K562 (cell line): ENCODE data around the gene LIMD2. TPM values are rescaled to one million over a fixed set of nuclear protein-coding genes. Genes with fewer than 3 reads are reported as not detected.

ENCODE experiments used
- ATAC-seq: fragments of 200-7000 bp; cut with Tn5 transposase; 3 replicates; pipeline ENCODE4 v1.9.1; 2020; ENCODE audit warnings: moderate library complexity
- BruUV-seq: library from RNA; stranded (reverse); fragments of 400-500 nt; replicated peaks from 2 replicates; lab custom pipeline; 2021; lab: Mats Ljungman, UMichigan
- CTCF ChIA-PET: fragments of 300-600 bp; formaldehyde crosslinking; extraction: SDS; loops from one replicate; lab custom pipeline; 2021; ENCODE audit warnings: low intra/inter-chr PET ratio; lab: Yijun Ruan, JAX
- POLR2A ChIA-PET: fragments of 300-600, 350-650 bp; sonication (Branson Sonifier 250); formaldehyde crosslinking; extraction: SDS; loops from one replicate; lab custom pipeline; 2021; ENCODE audit warnings: antibody characterized with exemption, inconsistent platforms; lab: Yijun Ruan, JAX
- DNase-seq, 4 experiments: peaks; one replicate each; pipeline versions ENCODE4 v3.0.0 to v3.0.0-alpha.2; 2011 to 2018; ENCODE audit warnings: low spot score in 3 of 4, mixed read lengths in 3 of 4; ENCODE audit errors: extremely low read depth in 1 of 4
- FAIRE-seq: peaks from 2 replicates; lab custom pipeline; 2011; peaks lifted over from hg19 to GRCh38; lab: Jason Lieb, UNC
- H2AFZ ChIP-seq: 2 replicates; pipeline ENCODE4 v1.6.0; 2011; ENCODE audit warnings: low read depth, low read length, control low read depth, inconsistent platforms
- H3K27ac ChIP-seq: fragments of 200-600 bp; 3 replicates; pipeline ENCODE4 v1.8.0; 2011; ENCODE audit warnings: low read depth, mild to moderate bottlenecking, control low read depth, inconsistent platforms, low read length, moderate library complexity, mixed read lengths; ENCODE audit errors: extremely low read depth
- H3K27me3 ChIP-seq, 2 experiments: fragments of 300-600 bp in 1 of 2; 2 replicates in 1 of 2; 3 replicates in 1 of 2; pipeline versions ENCODE4 v1.6.0 to v1.8.0; 2011; ENCODE audit warnings: inconsistent platforms in 2 of 2, low read length in 2 of 2, mild to moderate bottlenecking in 1 of 2, mixed read lengths in 1 of 2, moderate library complexity in 1 of 2; ENCODE audit not compliant: control insufficient read depth in 2 of 2, insufficient read depth in 2 of 2
- H3K36me3 ChIP-seq: fragments of 300-600 bp; 3 replicates; pipeline ENCODE4 v1.8.0; 2011; ENCODE audit warnings: mild to moderate bottlenecking, low read length, inconsistent platforms; ENCODE audit not compliant: control insufficient read depth, insufficient read depth
- H3K4me1 ChIP-seq, 2 experiments: fragments of 200-600 bp in 1 of 2; replicated peaks in 1 of 2; 2 replicates in 1 of 2; 3 replicates in 1 of 2; pipeline versions ENCODE4 v1.5.1 to v1.8.0; 2011; ENCODE audit warnings: inconsistent platforms in 2 of 2, low read length in 2 of 2, mild to moderate bottlenecking in 1 of 2, mixed read lengths in 1 of 2, moderate library complexity in 1 of 2; ENCODE audit not compliant: control insufficient read depth in 2 of 2, insufficient read depth in 2 of 2
- H3K4me2 ChIP-seq: 2 replicates; pipeline ENCODE4 v1.6.1; 2011; ENCODE audit warnings: low read length, control low read depth, inconsistent platforms, mixed read lengths; ENCODE audit not compliant: insufficient read depth
- H3K4me3 ChIP-seq: fragments of 200-600 bp; sonication (generic), shearing (Covaris generic); 2 replicates; pipeline ENCODE4 v1.5.1; 2016; ENCODE audit warnings: control low read depth, inconsistent platforms
- H3K79me2 ChIP-seq: fragments of 200-600 bp; 3 replicates; pipeline ENCODE4 v1.8.0; 2011; ENCODE audit warnings: low read length, inconsistent platforms; ENCODE audit not compliant: control insufficient read depth, insufficient read depth
- H3K9ac ChIP-seq, 2 experiments: 2 replicates each; pipeline versions ENCODE4 v1.6.0 to v1.6.1; 2011; ENCODE audit warnings: low read depth in 2 of 2, low read length in 2 of 2, control low read depth in 1 of 2, inconsistent platforms in 1 of 2, mild to moderate bottlenecking in 1 of 2, mixed read lengths in 1 of 2; ENCODE audit not compliant: insufficient read depth in 1 of 2
- H3K9me1 ChIP-seq: one replicate; pipeline ENCODE4 v1.6.0; 2011; ENCODE audit warnings: inconsistent platforms, mild to moderate bottlenecking, low read length, moderate library complexity; ENCODE audit not compliant: control insufficient read depth, insufficient read depth
- H3K9me3 ChIP-seq: replicated peaks from 2 replicates; pipeline ENCODE4 v1.5.1; 2011; ENCODE audit warnings: low read depth, low read length, inconsistent platforms; ENCODE audit not compliant: control insufficient read depth, insufficient read depth
- H4K20me1 ChIP-seq: replicated peaks from 2 replicates; pipeline ENCODE4 v1.6.1; 2011; ENCODE audit warnings: low read length, inconsistent platforms, mixed read lengths; ENCODE audit not compliant: control insufficient read depth, insufficient read depth
- ATF3 ChIP-seq, 2 experiments: fragments of 450-650 bp in 1 of 2; sonication (generic) in 1 of 2; formaldehyde crosslinking in 1 of 2; IDR thresholded peaks in 1 of 2; conservative IDR thresholded peaks in 1 of 2; 2 replicates each; pipeline versions ENCODE4 v1.6.1 to v1.8.1; 2016 to 2023; ENCODE audit warnings: mild to moderate bottlenecking in 2 of 2, moderate library complexity in 2 of 2, inconsistent platforms in 1 of 2, missing genetic modification reagents in 1 of 2
- CCNT2 ChIP-seq: IDR thresholded peaks from 2 replicates; pipeline ENCODE4 v1.6.1; 2011; ENCODE audit warnings: borderline replicate concordance, low read depth, mild to moderate bottlenecking, moderate library complexity, mixed read lengths, low read length; ENCODE audit not compliant: insufficient read length; ENCODE audit errors: extremely low read depth
- CEBPB ChIP-seq: fragments of 450-650 bp; IDR thresholded peaks from 2 replicates; pipeline ENCODE4 v1.6.1; 2016; ENCODE audit warnings: missing genetic modification characterization, missing compliant biosample characterization
- CEBPG ChIP-seq, 3 experiments: fragments of 200-800 bp in 1 of 3; sonication (Bioruptor generic) in 1 of 3; sonication (generic) in 1 of 3; formaldehyde crosslinking in 1 of 3; IDR thresholded peaks in 2 of 3; conservative IDR thresholded peaks in 1 of 3; 2 replicates each; pipeline versions ENCODE4 v1.6.1 to v1.8.0; 2016 to 2022; ENCODE audit warnings: missing compliant biosample characterization in 2 of 3, missing genetic modification characterization in 2 of 3, mild to moderate bottlenecking in 1 of 3, missing genetic modification reagents in 1 of 3
- EP300 ChIP-seq: IDR thresholded peaks from 2 replicates; pipeline ENCODE4 v1.6.1; 2012; ENCODE audit warnings: low read length, improper control_type of control experiment
- HLTF ChIP-seq: fragments of 450-650 bp; IDR thresholded peaks from 2 replicates; pipeline ENCODE4 v1.6.1; 2016
- HMG20A ChIP-seq: fragments of 450-650 bp; formaldehyde crosslinking; conservative IDR thresholded peaks from 2 replicates; pipeline ENCODE4 v1.4.0; 2020; ENCODE audit warnings: mild to moderate bottlenecking, mixed read lengths
- MCM2 ChIP-seq: fragments of 450-650 bp; IDR thresholded peaks from 2 replicates; pipeline ENCODE4 v1.6.1; 2017; ENCODE audit warnings: low read depth, mild to moderate bottlenecking
- MYNN ChIP-seq, 2 experiments: sonication (generic); formaldehyde crosslinking in 1 of 2; IDR thresholded peaks; 2 replicates each; pipeline versions ENCODE4 v1.5.0 to v1.6.1; 2016 to 2020; ENCODE audit warnings: antibody characterized with exemption in 1 of 2, missing genetic modification reagents in 1 of 2
- NR2C2 ChIP-seq, 2 experiments: fragments of 200-800 bp in 1 of 2; sonication (Bioruptor generic) in 1 of 2; sonication (generic) in 1 of 2; formaldehyde crosslinking in 1 of 2; IDR thresholded peaks; 2 replicates each; pipeline versions ENCODE4 v1.6.1 to v1.8.0; 2016 to 2022; ENCODE audit warnings: mild to moderate bottlenecking in 1 of 2, missing compliant biosample characterization in 1 of 2, missing genetic modification characterization in 1 of 2, missing genetic modification reagents in 1 of 2
- POLR2A ChIP-seq: fragments of 450-650 bp; conservative IDR thresholded peaks from 2 replicates; pipeline ENCODE4 v1.6.1; 2016
- RAD21 ChIP-seq, 2 experiments: fragments of 250-450 bp in 1 of 2; fragments of 450-650 bp in 1 of 2; sonication (Bioruptor Pico) in 1 of 2; formaldehyde crosslinking in 1 of 2; IDR thresholded peaks in 1 of 2; conservative IDR thresholded peaks in 1 of 2; 2 replicates each; pipeline versions ENCODE4 v1.4.0 to v1.8.0; 2020 to 2022; ENCODE audit warnings: mild to moderate bottlenecking in 2 of 2, moderate library complexity in 1 of 2
- SMAD1 ChIP-seq: fragments of 150-350 bp; IDR thresholded peaks from 2 replicates; pipeline ENCODE4 v1.6.1; 2014; ENCODE audit warnings: low read length, low read depth; ENCODE audit not compliant: partially characterized antibody
- TEAD2 ChIP-seq: fragments of 450-650 bp; IDR thresholded peaks from 2 replicates; pipeline ENCODE4 v1.6.1; 2016; ENCODE audit warnings: missing genetic modification characterization, control low read depth, missing compliant biosample characterization
- TSC22D4 ChIP-seq: fragments of 450-650 bp; IDR thresholded peaks from 2 replicates; pipeline ENCODE4 v1.6.1; 2016; ENCODE audit warnings: missing genetic modification characterization, missing biosample characterization, control low read depth
- U2AF1 ChIP-seq: fragments of 200-400 bp; formaldehyde crosslinking; optimal IDR thresholded peaks from 2 replicates; pipeline ENCODE3; 2017; ENCODE audit warnings: mild to moderate bottlenecking, low read depth, low read length, moderate library complexity
- ZNF133 ChIP-seq: fragments of 250-450 bp; sonication (Bioruptor Pico); IDR thresholded peaks from 2 replicates; pipeline ENCODE4 v1.4.0; 2020; ENCODE audit warnings: mild to moderate bottlenecking
- ZNF354B ChIP-seq: fragments of 250-450 bp; sonication (Bioruptor Pico); IDR thresholded peaks from 2 replicates; pipeline ENCODE4 v1.4.0; 2020
- ZNF431 ChIP-seq: sonication (generic); formaldehyde crosslinking; IDR thresholded peaks from 2 replicates; pipeline ENCODE4 v1.8.0; 2022; ENCODE audit warnings: mild to moderate bottlenecking, missing genetic modification reagents
- WGBS: fragments of 100-300 bp; shearing (Covaris generic); methylation state at CpG from one replicate; pipeline ENCODE4 v1.1.6; 2016; ENCODE audit warnings: low coverage, mixed read lengths; ENCODE audit not compliant: insufficient coverage; ENCODE audit errors: missing lambda C conversion rate; 5-methylcytosine and 5-hydroxymethylcytosine counted together
- in situ Hi-C: fragments of 300-500 bp; cut with MboI; formaldehyde crosslinking; loops from 4 replicates; pipeline ENCODE4 v1.15.0; 2018; ENCODE audit warnings: inconsistent platforms, mixed read lengths
- intact Hi-C: fragments of 100-400 bp; cut with micrococcal nuclease; formaldehyde crosslinking; loops from 2 replicates; pipeline ENCODE4 v1.14.2; 2022
- polyA plus RNA-seq, 8 experiments: library from polyadenylated mRNA; depleted of rRNA in 4 of 8; stranded (reverse) in 5 of 8; unstranded in 3 of 8; fragments of >200 nt; fragmentation: Nextera tagmentation in 2 of 8; fragmentation: Illumina TruSeq in 1 of 8; extraction: Ambion mirVana in 2 of 8; extraction: Trizol in 1 of 8; gene quantifications; 2 replicates each; pipeline versions ENCODE4 v1.2.1 to v1.2.3, GENCODE V29; 2011 to 2014; ENCODE audit warnings: inconsistent platforms in 1 of 8, missing spikeins in 1 of 8
- total RNA-seq, 7 experiments: library from RNA; depleted of rRNA in 6 of 7; stranded (reverse); fragments of >200 nt in 6 of 7; fragmentation: Illumina TruSeq in 2 of 7; extraction: Trizol in 2 of 7; gene quantifications; 2 replicates each; pipeline versions ENCODE4 v1.2.1 to v1.2.3, GENCODE V29; 2011 to 2021; ENCODE audit warnings: low replicate concordance in 1 of 7
- TF ChIP-seq, protein P1 (sequence below), 2 experiments: fragments of 450-650 bp in 1 of 2; sonication (generic) in 1 of 2; formaldehyde crosslinking; conservative IDR thresholded peaks; 2 replicates each; pipeline versions ENCODE4 v1.4.0 to v1.8.1; 2020 to 2022; ENCODE audit warnings: mild to moderate bottlenecking in 1 of 2, missing genetic modification reagents in 1 of 2

Gene LIMD2
- total and polyA plus RNA-seq, 9 of the 15 experiments (the other 6 are each of a cell fraction or from before 2014, with no cell fraction given): 0.07 to 11.2 (median 2.8) TPM

- POLR2A ChIA-PET: interaction anchor here (1.0 to 2.0 kb wide), 3 partner anchors 9 to 77 kb away, joined by 3 to 7 read pairs (median 3); partner anchors contain the start of genes CCDC47 and DDX42
- FAIRE-seq (peak; percentile 72), ATAC-seq (peak; percentile 79), DNase-seq (peak; percentile 48 to 65 (median 56))
- H3K9me3 ChIP-seq: no peaks in the 10 kb centered on the region
- no peaks in the 10 kb centered on the region for H3K27me3 ChIP-seq
- peaks cover 3% of the 10 kb centered on the region for H3K9me1 ChIP-seq
- no peak overlapping the region for H3K27ac ChIP-seq
- no TSS peak for BruUV-seq
- peaks cover 10% of the 10 kb centered on the region; the same call in 1 of the 3 replicates for H3K36me3 ChIP-seq
- no peak overlapping the region for H3K4me2 ChIP-seq
- H3K4me1 ChIP-seq: peaks cover 0 to 47% of the 10 kb centered on the region in 2 experiments; a peak in 2 of 5 replicates
- WGBS: 64% methylated on average over 8 of the region's 9 CpGs
- intact Hi-C loops: loop anchor here (5.0 to 10.0 kb wide), 3 partner anchors 74 to 269 kb away; partner anchors contain the start of gene MAP3K3
- CTCF ChIA-PET: interaction anchor here (0.8 to 1.7 kb wide), 2 partner anchors 138 to 271 kb away, joined by 3 to 5 read pairs; no protein-coding TSS in a partner anchor
- H4K20me1 ChIP-seq: peaks cover 7% of the 10 kb centered on the region
- in situ Hi-C loops: no loop called here
- no peak overlapping the region for H3K4me3 ChIP-seq
- no peak overlapping the region for H2AFZ ChIP-seq
- H3K9ac ChIP-seq: no peak overlapping the region
- H3K79me2 ChIP-seq: no peaks in the 10 kb centered on the region
- peak in 1 of 2 experiments; percentile 66; a peak in 2 of 4 replicates for TF ChIP-seq RAD21 (CRISPR knock-in tag; conservative IDR thresholded peaks at IDR 0.05 in 1 of 2, IDR thresholded peaks at IDR 0.05 in 1 of 2)
- TF ChIP-seq EP300: no peak
- no peak for TF ChIP-seq HMG20A (CRISPR knock-in tag)
- TF ChIP-seq TEAD2 (tag): no peak
- 0 out of 2 replicates have a peak, but pooled peaks have one; percentile 14 for TF ChIP-seq POLR2A
- no peak for TF ChIP-seq HLTF
- TF ChIP-seq ZNF354B (CRISPR knock-in tag): no peak
- TF ChIP-seq CEBPG (CRISPR knock-in tag; IDR thresholded peaks at IDR 0.05): peak; percentile 48
- TF ChIP-seq CEBPG (tag; conservative IDR thresholded peaks at IDR 0.05 in 1 of 2, IDR thresholded peaks at IDR 0.05 in 1 of 2): no peak
- TF ChIP-seq U2AF1: no peak
- no peak for TF ChIP-seq SMAD1
- TF ChIP-seq, protein P1, sequence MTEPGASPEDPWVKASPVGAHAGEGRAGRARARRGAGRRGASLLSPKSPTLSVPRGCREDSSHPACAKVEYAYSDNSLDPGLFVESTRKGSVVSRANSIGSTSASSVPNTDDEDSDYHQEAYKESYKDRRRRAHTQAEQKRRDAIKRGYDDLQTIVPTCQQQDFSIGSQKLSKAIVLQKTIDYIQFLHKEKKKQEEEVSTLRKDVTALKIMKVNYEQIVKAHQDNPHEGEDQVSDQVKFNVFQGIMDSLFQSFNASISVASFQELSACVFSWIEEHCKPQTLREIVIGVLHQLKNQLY (CRISPR knock-in tag; conservative IDR thresholded peaks at IDR 0.05): no peak
- 0 out of 2 replicates have a peak, but pooled peaks have one; percentile 20 for TF ChIP-seq MYNN (IDR thresholded peaks at IDR 0.05)
- TF ChIP-seq MYNN (CRISPR knock-in tag; IDR thresholded peaks at IDR 0.05): no peak
- TF ChIP-seq ZNF431 (CRISPR knock-in tag): no peak
- no peak for TF ChIP-seq CCNT2
- TF ChIP-seq ATF3 (IDR thresholded peaks at IDR 0.05): no peak
- TF ChIP-seq ATF3 (CRISPR knock-in tag; conservative IDR thresholded peaks at IDR 0.05): no peak
- no peak for TF ChIP-seq TSC22D4 (tag)
- TF ChIP-seq CEBPB (tag): peak; percentile 53
- TF ChIP-seq NR2C2 (CRISPR knock-in tag; IDR thresholded peaks at IDR 0.05): no peak
- no peak for TF ChIP-seq NR2C2 (tag; IDR thresholded peaks at IDR 0.05)
- no peak for TF ChIP-seq ZNF133
- no peak for TF ChIP-seq MCM2
Measured at GRCh38 chr17:63696381-63696961, 3.5 kb downstream of the LIMD2 start.
